RWPE1 (cell line): ENCODE results near the gene SERPINB6.
"Not testable (repeated sequence)": the region's sequence is repeated elsewhere in the genome, so short reads cannot be mapped to it uniquely, and the experiment has no call there.

Source experiments
- CTCF ChIA-PET: fragments of 350-600 bp; sonication (Branson Sonifier 250); formaldehyde crosslinking; extraction: SDS; loops from one replicate; lab custom pipeline; 2021; lab: Yijun Ruan, JAX
- POLR2A ChIA-PET: fragments of 400-600 bp; formaldehyde crosslinking; extraction: SDS; loops from one replicate; lab custom pipeline; 2020; ENCODE audit warnings: antibody characterized with exemption; ENCODE audit not compliant: low non-redundant PET; lab: Yijun Ruan, JAX
- DNase-seq: peaks from one replicate; pipeline ENCODE4 v3.0.0; 2012; ENCODE audit warnings: low spot score
- H3K27ac ChIP-seq: fragments of 450-650 bp; 2 replicates; pipeline ENCODE4 v1.5.1; 2017
- CTCF ChIP-seq: fragments of 450-650 bp; conservative IDR thresholded peaks from 2 replicates; pipeline ENCODE4 v1.5.1; 2017; ENCODE audit warnings: low read depth, mild to moderate bottlenecking

SERPINB6 gene

GRCh38 chr6:2909718-2910117 lies 61.6 kb downstream of the SERPINB6 start:
- POLR2A ChIA-PET, result no interaction called here
- TF ChIP-seq CTCF, result no peak
- CTCF ChIA-PET, result interaction anchor here (1.0 kb wide), 1 partner anchor 160 kb away, joined by 4 read pairs; no protein-coding TSS in a partner anchor

GRCh38 chr6:2909051-2909606 lies 62.2 kb downstream of the SERPINB6 start:
- POLR2A ChIA-PET, DNase-seq, H3K27ac ChIP-seq: not testable (repeated sequence)
- CTCF ChIA-PET, result interaction anchor here (1.0 kb wide), 1 partner anchor 159 kb away, joined by 4 read pairs; no protein-coding TSS in a partner anchor

More at GRCh38 chr6:2909718-2910117, 61.6 kb downstream of the SERPINB6 start:
- no peak overlapping the region for H3K27ac ChIP-seq
- no peak for DNase-seq

GRCh38 chr6:2908516-2908915 lies 62.9 kb downstream of the SERPINB6 start:
- POLR2A ChIA-PET, H3K27ac ChIP-seq, CTCF ChIA-PET, DNase-seq: not testable (repeated sequence)

- CTCF ChIA-PET, result interaction anchor here (0.7 kb wide), 1 partner anchor 50 kb away, joined by 4 read pairs; no protein-coding TSS in a partner anchor
- H3K27ac ChIP-seq, DNase-seq, POLR2A ChIA-PET: not testable (repeated sequence)
These were observed 67.8 kb downstream of the SERPINB6 start for GRCh38 chr6:2903411-2904185.

GRCh38 chr6:2901645-2902502 lies 69.5 kb downstream of the SERPINB6 start:
- CTCF ChIA-PET, H3K27ac ChIP-seq, POLR2A ChIA-PET, DNase-seq: not testable (repeated sequence)

- no peak overlapping the region for H3K27ac ChIP-seq
- ChIA-PET CTCF (interaction anchor here (0.6 to 1.1 kb wide), 3 partner anchors 16 to 531 kb away, joined by 3 to 4 read pairs (median 3); no protein-coding TSS in a partner anchor), POLR2A (no interaction called here)
- no peak for DNase-seq
- TF ChIP-seq CTCF, result no peak
These were observed 70.3 kb downstream of the SERPINB6 start for GRCh38 chr6:2900821-2901644.

GRCh38 chr6:2900221-2900807 lies 71.1 kb downstream of the SERPINB6 start:
- H3K27ac ChIP-seq, result no peak overlapping the region
- CTCF ChIA-PET, result interaction anchor here (0.6 to 1.1 kb wide), 3 partner anchors 17 to 532 kb away, joined by 3 to 4 read pairs (median 3); no protein-coding TSS in a partner anchor
- no peak for DNase-seq
- POLR2A ChIA-PET, result no interaction called here
- no peak for TF ChIP-seq CTCF
